Measurements from ENCODE around the gene PAFAH1B1.
"Not testable (repeated sequence)": the region's sequence is repeated elsewhere in the genome, so short reads cannot be mapped to it uniquely, and the experiment has no call there.

Gene PAFAH1B1

GRCh38 chr17:2647957-2648356 is 54.5 kb downstream of the PAFAH1B1 start:
- H3K9me3 ChIP-seq (ENCODE audit: control insufficient read depth, insufficient read depth, low read length) = no peaks in the 10 kb centered on the region
- H3K9me2 ChIP-seq (replicated peaks; ENCODE audit: control insufficient read depth, low read length) = no peaks in the 10 kb centered on the region
- H3K36me3 ChIP-seq (ENCODE audit: control insufficient read depth, low read length) = peaks cover 31% of the 10 kb centered on the region
- H3K27ac ChIP-seq (ENCODE audit: low read depth, low read length) = no peak overlapping the region
- peaks cover 78% of the 10 kb centered on the region for H3K79me2 ChIP-seq (ENCODE audit: control insufficient read depth, low read length)
- no peaks in the 10 kb centered on the region for H3K4me1 ChIP-seq (ENCODE audit: control insufficient read depth, low read length)
- no peaks in the 10 kb centered on the region for H3K27me3 ChIP-seq (ENCODE audit: control insufficient read depth, low read length)
- no peaks in the 10 kb centered on the region for H4K20me1 ChIP-seq (ENCODE audit: control insufficient read depth, insufficient read depth, low read depth, low read length)
- H3F3A ChIP-seq (ENCODE audit: control insufficient read depth, insufficient read depth) = peaks cover 16% of the 10 kb centered on the region; the same call in 1 of the 2 replicates
- no peak overlapping the region for H3K4me3 ChIP-seq (ENCODE audit: low read length)
- no peak for TF ChIP-seq EZH2phosphoT487 (IDR thresholded peaks at IDR 0.05; ENCODE audit: borderline replicate concordance, low read length)
- no peak for TF ChIP-seq CTCF (IDR thresholded peaks at IDR 0.05; ENCODE audit: low read depth, low read length, poor library complexity, severe bottlenecking)
- no peak overlapping the region for H3K4me2 ChIP-seq (ENCODE audit: low read length)

GRCh38 chr17:2649191-2649590 is 55.7 kb downstream of the PAFAH1B1 start:
- H3K9me2 ChIP-seq (replicated peaks; ENCODE audit: control insufficient read depth, low read length) = no peaks in the 10 kb centered on the region
- H3K4me3 ChIP-seq (ENCODE audit: low read length) = no peak overlapping the region
- H3K4me2 ChIP-seq (ENCODE audit: low read length) = no peak overlapping the region
- H3K27ac ChIP-seq (ENCODE audit: low read depth, low read length) = no peak overlapping the region
- peaks cover 16% of the 10 kb centered on the region; the same call in 1 of the 2 replicates for H3F3A ChIP-seq (ENCODE audit: control insufficient read depth, insufficient read depth)
- H3K4me1 ChIP-seq (ENCODE audit: control insufficient read depth, low read length) = no peaks in the 10 kb centered on the region
- no peaks in the 10 kb centered on the region for H4K20me1 ChIP-seq (ENCODE audit: control insufficient read depth, insufficient read depth, low read depth, low read length)
- no peaks in the 10 kb centered on the region for H3K9me3 ChIP-seq (ENCODE audit: control insufficient read depth, insufficient read depth, low read length)
- TF ChIP-seq EZH2phosphoT487 (IDR thresholded peaks at IDR 0.05; ENCODE audit: borderline replicate concordance, low read length) = no peak
- TF ChIP-seq CTCF (IDR thresholded peaks at IDR 0.05; ENCODE audit: low read depth, low read length, poor library complexity, severe bottlenecking) = no peak
- peaks cover 74% of the 10 kb centered on the region for H3K79me2 ChIP-seq (ENCODE audit: control insufficient read depth, low read length)
- H3K27me3 ChIP-seq (ENCODE audit: control insufficient read depth, low read length) = no peaks in the 10 kb centered on the region
- peaks cover 20% of the 10 kb centered on the region for H3K36me3 ChIP-seq (ENCODE audit: control insufficient read depth, low read length)

- not testable (repeated sequence) for H3K4me3 ChIP-seq (ENCODE audit: low read length); H3K9me2 ChIP-seq (replicated peaks; ENCODE audit: control insufficient read depth, low read length); H3K4me2 ChIP-seq (ENCODE audit: low read length); H3K27me3 ChIP-seq (ENCODE audit: control insufficient read depth, low read length); H3K9me3 ChIP-seq (ENCODE audit: control insufficient read depth, insufficient read depth, low read length); H4K20me1 ChIP-seq (ENCODE audit: control insufficient read depth, insufficient read depth, low read depth, low read length); H3K27ac ChIP-seq (ENCODE audit: low read depth, low read length); H3K4me1 ChIP-seq (ENCODE audit: control insufficient read depth, low read length)
- H3F3A ChIP-seq (ENCODE audit: control insufficient read depth, insufficient read depth) = peaks cover 16% of the 10 kb centered on the region; the same call in 1 of the 2 replicates
- peaks cover 24% of the 10 kb centered on the region for H3K36me3 ChIP-seq (ENCODE audit: control insufficient read depth, low read length)
- H3K79me2 ChIP-seq (ENCODE audit: control insufficient read depth, low read length) = peaks cover 90% of the 10 kb centered on the region
These were observed 59.5 kb downstream of the PAFAH1B1 start for GRCh38 chr17:2652911-2653310.

- H3K4me2 ChIP-seq (ENCODE audit: low read length) = no peak overlapping the region
- peaks cover 94% of the 10 kb centered on the region for H3K79me2 ChIP-seq (ENCODE audit: control insufficient read depth, low read length)
- H3K4me3 ChIP-seq (ENCODE audit: low read length) = no peak overlapping the region
- H3K4me1 ChIP-seq (ENCODE audit: control insufficient read depth, low read length) = no peaks in the 10 kb centered on the region
- TF ChIP-seq EZH2phosphoT487 (IDR thresholded peaks at IDR 0.05; ENCODE audit: borderline replicate concordance, low read length) = no peak
- TF ChIP-seq CTCF (IDR thresholded peaks at IDR 0.05; ENCODE audit: low read depth, low read length, poor library complexity, severe bottlenecking) = no peak
- H3K27me3 ChIP-seq (ENCODE audit: control insufficient read depth, low read length) = no peaks in the 10 kb centered on the region
- H4K20me1 ChIP-seq (ENCODE audit: control insufficient read depth, insufficient read depth, low read depth, low read length) = no peaks in the 10 kb centered on the region
- H3K27ac ChIP-seq (ENCODE audit: low read depth, low read length) = no peak overlapping the region
- no peaks in the 10 kb centered on the region for H3K9me2 ChIP-seq (replicated peaks; ENCODE audit: control insufficient read depth, low read length)
- H3K9me3 ChIP-seq (ENCODE audit: control insufficient read depth, insufficient read depth, low read length) = no peaks in the 10 kb centered on the region
- peaks cover 9% of the 10 kb centered on the region; the same call in 1 of the 2 replicates for H3F3A ChIP-seq (ENCODE audit: control insufficient read depth, insufficient read depth)
- H3K36me3 ChIP-seq (ENCODE audit: control insufficient read depth, low read length) = peaks cover 28% of the 10 kb centered on the region
These were observed 62.1 kb downstream of the PAFAH1B1 start for GRCh38 chr17:2655546-2655945.

Measured in DOHH2 (cell line).